ENCODE data around the gene ZNF385B. TPM values are rescaled to one million over a fixed set of nuclear protein-coding genes. Genes with fewer than 3 reads are reported as not detected.

ZNF385B gene
- total RNA-seq, 2 donors from 2014 or later = under 0.01 TPM; not detected in 1

GRCh38 chr2:179525340-179525739 lies 336.1 kb downstream of the ZNF385B start:
- DNase-seq (no peak), ATAC-seq (no peak)
- Histone ChIP-seq H3K27ac (no peak overlapping the region), H3K9me3 (no peaks in the 10 kb centered on the region), H3K36me3 (replicated peaks in 1 of 2; ENCODE audit: insufficient read depth in 1 of 2, low read depth in 2 of 2) (no peaks in the 10 kb centered on the region), H3K4me1 (no peaks in the 10 kb centered on the region), H3K4me3 (no peak overlapping the region), H3K27me3 (no peaks in the 10 kb centered on the region)
- TF ChIP-seq CTCF (IDR thresholded peaks at IDR 0.05) = no peak
- no peak for TF ChIP-seq POLR2A (IDR thresholded peaks at IDR 0.05)
- WGBS, 2 donors = 44 to 47% methylated on average over 3 of the region's 3 CpGs
- intact Hi-C loops (cut with DNase I) = no loop called here

GRCh38 chr2:179524809-179525339 lies 336.5 kb downstream of the ZNF385B start:
- Histone ChIP-seq H3K36me3 (replicated peaks in 1 of 2; ENCODE audit: insufficient read depth in 1 of 2, low read depth in 2 of 2) (no peaks in the 10 kb centered on the region), H3K27ac (no peak overlapping the region), H3K27me3 (no peaks in the 10 kb centered on the region), H3K4me1 (no peaks in the 10 kb centered on the region), H3K4me3 (no peak overlapping the region), H3K9me3 (no peaks in the 10 kb centered on the region)
- DNase-seq (no peak), ATAC-seq (no peak)
- TF ChIP-seq POLR2A (IDR thresholded peaks at IDR 0.05) (no peak), CTCF (IDR thresholded peaks at IDR 0.05) (no peak)
- intact Hi-C loops (cut with DNase I) = no loop called here
- 59 to 67% methylated on average over 5 of the region's 5 CpGs for WGBS, 2 donors

GRCh38 chr2:179521944-179522343 lies 339.5 kb downstream of the ZNF385B start:
- no peaks in the 10 kb centered on the region for H3K4me1 ChIP-seq
- TF ChIP-seq CTCF (IDR thresholded peaks at IDR 0.05) (no peak), POLR2A (IDR thresholded peaks at IDR 0.05) (no peak)
- no peaks in the 10 kb centered on the region for H3K27me3 ChIP-seq
- DNase-seq (no peak), ATAC-seq (no peak)
- H3K36me3 ChIP-seq (replicated peaks in 1 of 2; ENCODE audit: insufficient read depth in 1 of 2, low read depth in 2 of 2) = no peaks in the 10 kb centered on the region
- no peaks in the 10 kb centered on the region for H3K9me3 ChIP-seq
- H3K4me3 ChIP-seq = no peak overlapping the region
- intact Hi-C loops (cut with DNase I) = no loop called here
- no peak overlapping the region for H3K27ac ChIP-seq
- WGBS, 2 donors = 28 to 53% methylated on average over 1 of the region's 1 CpG

- no peak overlapping the region for H3K4me3 ChIP-seq
- TF ChIP-seq CTCF (IDR thresholded peaks at IDR 0.05) = no peak
- no peak for TF ChIP-seq POLR2A (IDR thresholded peaks at IDR 0.05)
- no peaks in the 10 kb centered on the region for H3K27me3 ChIP-seq
- no peaks in the 10 kb centered on the region for H3K36me3 ChIP-seq (replicated peaks in 1 of 2; ENCODE audit: insufficient read depth in 1 of 2, low read depth in 2 of 2)
- H3K27ac ChIP-seq = no peak overlapping the region
- DNase-seq (no peak), ATAC-seq (no peak)
- no peaks in the 10 kb centered on the region for H3K4me1 ChIP-seq
- WGBS, 2 donors = 86% methylated on average over 4 of the region's 4 CpGs
- intact Hi-C loops (cut with DNase I) = no loop called here
- no peaks in the 10 kb centered on the region for H3K9me3 ChIP-seq
Measured at GRCh38 chr2:179518830-179519229, 342.6 kb downstream of the ZNF385B start.

GRCh38 chr2:179513181-179513580 lies 348.2 kb downstream of the ZNF385B start:
- no peak for TF ChIP-seq POLR2A (IDR thresholded peaks at IDR 0.05)
- no peak for TF ChIP-seq CTCF (IDR thresholded peaks at IDR 0.05)
- no peak for ATAC-seq
- Histone ChIP-seq H3K4me1 (no peaks in the 10 kb centered on the region), H3K27me3 (no peaks in the 10 kb centered on the region), H3K9me3 (no peaks in the 10 kb centered on the region), H3K27ac (no peak overlapping the region), H3K36me3 (replicated peaks in 1 of 2; ENCODE audit: insufficient read depth in 1 of 2, low read depth in 2 of 2) (no peaks in the 10 kb centered on the region), H3K4me3 (no peak overlapping the region)
- no peak for DNase-seq
- intact Hi-C loops (cut with DNase I) = no loop called here
- WGBS, 2 donors = 88 to 91% methylated on average over 1 of the region's 1 CpG

All from body of pancreas (tissue), 4 donors.